ENCODE data around the gene ITGAD. TPM values are rescaled to one million over a fixed set of nuclear protein-coding genes. Genes with fewer than 3 reads are reported as not detected.

ITGAD gene
- total RNA-seq, 1 experiment from 2014 or later, result not detected

DNA sequence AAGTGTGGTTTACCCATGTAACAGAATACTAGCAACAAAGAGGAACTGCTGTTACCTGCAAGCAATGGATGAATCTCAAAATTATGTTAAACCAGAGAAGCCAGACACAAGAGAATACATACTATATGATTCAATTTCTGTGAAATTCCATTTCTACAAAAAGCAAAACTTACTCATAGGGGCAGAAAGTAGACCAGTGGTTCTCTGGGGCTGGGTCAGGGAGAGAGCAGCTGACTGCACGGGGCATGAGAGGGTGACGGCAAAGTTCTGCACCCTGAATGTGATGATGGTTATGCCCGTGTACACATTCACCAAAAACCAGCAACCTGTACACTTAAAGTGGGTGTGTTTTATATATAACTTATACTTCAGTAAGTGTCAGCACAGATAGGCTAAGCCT, 46.4 kb downstream of the ITGAD start:
- H2AK5ac ChIP-seq (ENCODE audit: insufficient read length, low read length), result no peak overlapping the region
- H3K56ac ChIP-seq (ENCODE audit: insufficient read length, low read depth, low read length), result no peak overlapping the region
- no peak overlapping the region for H3K4me2 ChIP-seq (ENCODE audit: insufficient read depth, insufficient read length, low read length)
- no peak overlapping the region for H2AFZ ChIP-seq (ENCODE audit: low read length)
- Mint-ChIP-seq H3K36me3 (ENCODE audit: insufficient read depth in 1 of 3, low read depth in 3 of 3) (no peaks in the 10 kb centered on the region), H3K4me1 (peaks cover 4 to 7% of the 10 kb centered on the region in 2 experiments), H3K27ac (no peak overlapping the region), H3K27me3 (ENCODE audit: low read depth) (peaks cover 4% of the 10 kb centered on the region), H3K9me3 (no peaks in the 10 kb centered on the region), H3K4me3 (no peak overlapping the region)
- no peak overlapping the region for H2BK120ac ChIP-seq (ENCODE audit: low read depth, low read length, poor library complexity, severe bottlenecking)
- no peak overlapping the region for H4K5ac ChIP-seq (ENCODE audit: insufficient read length, low read depth, low read length)
- H3K27ac ChIP-seq (ENCODE audit: insufficient read length, low read depth, low read length), result no peak overlapping the region
- no peaks in the 10 kb centered on the region for H3K27me3 ChIP-seq (ENCODE audit: insufficient read depth, low read length)
- H4K91ac ChIP-seq (ENCODE audit: insufficient read length, low read depth, low read length), result no peak overlapping the region
- H4K20me1 ChIP-seq (ENCODE audit: control insufficient read depth, insufficient read depth, insufficient read length), result no peaks in the 10 kb centered on the region
- no CpG with 5 or more reads among the region's 3 CpGs for WGBS (ENCODE audit: extremely low coverage, insufficient read length, low lambda C conversion rate)
- H2BK15ac ChIP-seq (ENCODE audit: low read depth, low read length), result no peak overlapping the region
- H3K79me2 ChIP-seq (ENCODE audit: insufficient read depth, low read length), result no peaks in the 10 kb centered on the region
- no peak overlapping the region for H3K4ac ChIP-seq (ENCODE audit: low read depth, low read length)
- H3K4me1 ChIP-seq (ENCODE audit: insufficient read depth, low read length), result no peaks in the 10 kb centered on the region
- no peak overlapping the region for H3K18ac ChIP-seq (ENCODE audit: insufficient read length, low read depth, low read length)
- H3K79me1 ChIP-seq (ENCODE audit: insufficient read depth, low read depth, low read length, poor library complexity, severe bottlenecking), result no peaks in the 10 kb centered on the region
- no peak overlapping the region for H4K8ac ChIP-seq (replicated peaks; ENCODE audit: insufficient read length, low read depth, low read length)
- H3T11ph ChIP-seq (ENCODE audit: low read length), result no peak overlapping the region
- no peak overlapping the region for H2BK20ac ChIP-seq (ENCODE audit: low read depth, low read length, poor library complexity, severe bottlenecking)
- H3K9me3 ChIP-seq (ENCODE audit: control insufficient read depth, low read depth, low read length), result no peaks in the 10 kb centered on the region
- H3K23me2 ChIP-seq (ENCODE audit: insufficient read length, low read depth, low read length, poor library complexity, severe bottlenecking), result no peaks in the 10 kb centered on the region
- TF ChIP-seq, protein P1, sequence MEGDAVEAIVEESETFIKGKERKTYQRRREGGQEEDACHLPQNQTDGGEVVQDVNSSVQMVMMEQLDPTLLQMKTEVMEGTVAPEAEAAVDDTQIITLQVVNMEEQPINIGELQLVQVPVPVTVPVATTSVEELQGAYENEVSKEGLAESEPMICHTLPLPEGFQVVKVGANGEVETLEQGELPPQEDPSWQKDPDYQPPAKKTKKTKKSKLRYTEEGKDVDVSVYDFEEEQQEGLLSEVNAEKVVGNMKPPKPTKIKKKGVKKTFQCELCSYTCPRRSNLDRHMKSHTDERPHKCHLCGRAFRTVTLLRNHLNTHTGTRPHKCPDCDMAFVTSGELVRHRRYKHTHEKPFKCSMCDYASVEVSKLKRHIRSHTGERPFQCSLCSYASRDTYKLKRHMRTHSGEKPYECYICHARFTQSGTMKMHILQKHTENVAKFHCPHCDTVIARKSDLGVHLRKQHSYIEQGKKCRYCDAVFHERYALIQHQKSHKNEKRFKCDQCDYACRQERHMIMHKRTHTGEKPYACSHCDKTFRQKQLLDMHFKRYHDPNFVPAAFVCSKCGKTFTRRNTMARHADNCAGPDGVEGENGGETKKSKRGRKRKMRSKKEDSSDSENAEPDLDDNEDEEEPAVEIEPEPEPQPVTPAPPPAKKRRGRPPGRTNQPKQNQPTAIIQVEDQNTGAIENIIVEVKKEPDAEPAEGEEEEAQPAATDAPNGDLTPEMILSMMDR (conservative IDR thresholded peaks at IDR 0.05), result no peak
- DNase-seq, result no peak
- no peak overlapping the region for H2BK12ac ChIP-seq (ENCODE audit: insufficient read length, low read depth, low read length)
- no peak overlapping the region for H3K14ac ChIP-seq (ENCODE audit: insufficient read depth, low read length)
- H3K23ac ChIP-seq (ENCODE audit: insufficient read length, low read depth, low read length), result no peak overlapping the region
- no peak overlapping the region for H3K9ac ChIP-seq (ENCODE audit: extremely low read depth, insufficient read length, low read length)
- no peak overlapping the region for H2BK5ac ChIP-seq (ENCODE audit: insufficient read length, low read length)

Measured in H9 (cell line).